ENCODE data around the gene CDH15.

CDH15 gene

DNA sequence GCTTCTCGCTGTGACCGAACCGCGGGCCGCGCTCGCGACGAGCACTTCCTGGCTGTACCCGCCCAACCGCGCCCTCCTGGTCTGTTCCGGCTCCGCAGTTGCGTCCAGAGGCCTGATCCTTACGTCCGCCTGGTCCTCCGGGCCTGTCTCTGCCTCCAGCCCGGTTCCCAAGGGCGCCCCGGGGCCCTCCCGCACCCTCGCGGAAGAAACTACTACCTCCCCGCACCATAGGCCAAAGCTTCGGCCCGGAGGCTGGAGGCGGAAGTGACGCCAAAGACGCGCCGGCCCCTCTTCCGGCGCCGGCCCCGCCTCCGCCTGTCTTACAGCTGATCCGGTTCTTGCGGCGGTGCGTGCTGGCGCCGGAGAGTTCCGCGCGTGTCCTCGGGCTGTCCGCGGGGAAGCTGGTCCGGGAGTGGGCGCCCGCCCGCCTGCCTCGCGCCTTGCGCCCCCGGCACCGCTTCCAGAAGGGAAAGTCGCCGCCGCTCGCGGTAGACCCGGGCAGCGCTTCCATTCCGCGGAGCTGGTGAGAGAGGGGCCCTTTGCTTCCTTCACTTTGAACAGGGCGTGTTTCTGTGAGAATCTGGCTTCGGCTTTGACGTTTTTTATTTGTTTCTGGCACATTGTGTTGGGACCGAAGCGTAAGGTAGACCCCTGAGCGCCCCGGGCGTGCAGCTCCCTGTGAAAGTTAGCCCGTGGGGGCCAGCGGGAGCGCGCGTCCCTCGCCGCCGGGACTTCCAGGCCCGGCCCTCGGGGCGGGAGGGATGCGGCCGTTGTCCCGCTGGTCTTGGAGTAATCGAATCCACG, 46.0 kb downstream of the CDH15 start, which contains the start of gene ZNF778 (continued):
- TF ChIP-seq, protein P1, sequence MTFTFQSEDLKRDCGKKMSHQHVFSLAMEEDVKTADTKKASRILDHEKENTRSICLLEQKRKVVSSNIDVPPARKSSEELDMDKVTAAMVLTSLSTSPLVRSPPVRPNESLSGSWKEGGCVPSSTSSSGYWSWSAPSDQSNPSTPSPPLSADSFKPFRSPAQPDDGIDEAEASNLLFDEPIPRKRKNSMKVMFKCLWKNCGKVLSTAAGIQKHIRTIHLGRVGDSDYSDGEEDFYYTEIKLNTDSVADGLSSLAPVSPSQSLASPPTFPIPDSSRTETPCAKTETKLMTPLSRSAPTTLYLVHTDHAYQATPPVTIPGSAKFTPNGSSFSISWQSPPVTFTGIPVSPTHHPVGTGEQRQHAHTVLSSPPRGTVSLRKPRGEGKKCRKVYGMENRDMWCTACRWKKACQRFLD (tag by site-specific recombination; IDR thresholded peaks at IDR 0.05), result peak; percentile 91
- TF ChIP-seq, protein P2, sequence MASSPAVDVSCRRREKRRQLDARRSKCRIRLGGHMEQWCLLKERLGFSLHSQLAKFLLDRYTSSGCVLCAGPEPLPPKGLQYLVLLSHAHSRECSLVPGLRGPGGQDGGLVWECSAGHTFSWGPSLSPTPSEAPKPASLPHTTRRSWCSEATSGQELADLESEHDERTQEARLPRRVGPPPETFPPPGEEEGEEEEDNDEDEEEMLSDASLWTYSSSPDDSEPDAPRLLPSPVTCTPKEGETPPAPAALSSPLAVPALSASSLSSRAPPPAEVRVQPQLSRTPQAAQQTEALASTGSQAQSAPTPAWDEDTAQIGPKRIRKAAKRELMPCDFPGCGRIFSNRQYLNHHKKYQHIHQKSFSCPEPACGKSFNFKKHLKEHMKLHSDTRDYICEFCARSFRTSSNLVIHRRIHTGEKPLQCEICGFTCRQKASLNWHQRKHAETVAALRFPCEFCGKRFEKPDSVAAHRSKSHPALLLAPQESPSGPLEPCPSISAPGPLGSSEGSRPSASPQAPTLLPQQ (tag by site-specific recombination; IDR thresholded peaks at IDR 0.05), result peak; percentile 63; the same call in 1 of the 2 replicates
- TF ChIP-seq, protein P3, sequence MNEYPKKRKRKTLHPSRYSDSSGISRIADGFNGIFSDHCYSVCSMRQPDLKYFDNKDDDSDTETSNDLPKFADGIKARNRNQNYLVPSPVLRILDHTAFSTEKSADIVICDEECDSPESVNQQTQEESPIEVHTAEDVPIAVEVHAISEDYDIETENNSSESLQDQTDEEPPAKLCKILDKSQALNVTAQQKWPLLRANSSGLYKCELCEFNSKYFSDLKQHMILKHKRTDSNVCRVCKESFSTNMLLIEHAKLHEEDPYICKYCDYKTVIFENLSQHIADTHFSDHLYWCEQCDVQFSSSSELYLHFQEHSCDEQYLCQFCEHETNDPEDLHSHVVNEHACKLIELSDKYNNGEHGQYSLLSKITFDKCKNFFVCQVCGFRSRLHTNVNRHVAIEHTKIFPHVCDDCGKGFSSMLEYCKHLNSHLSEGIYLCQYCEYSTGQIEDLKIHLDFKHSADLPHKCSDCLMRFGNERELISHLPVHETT (tag by site-specific recombination; IDR thresholded peaks at IDR 0.05), result no peak
- TF ChIP-seq, protein P4, sequence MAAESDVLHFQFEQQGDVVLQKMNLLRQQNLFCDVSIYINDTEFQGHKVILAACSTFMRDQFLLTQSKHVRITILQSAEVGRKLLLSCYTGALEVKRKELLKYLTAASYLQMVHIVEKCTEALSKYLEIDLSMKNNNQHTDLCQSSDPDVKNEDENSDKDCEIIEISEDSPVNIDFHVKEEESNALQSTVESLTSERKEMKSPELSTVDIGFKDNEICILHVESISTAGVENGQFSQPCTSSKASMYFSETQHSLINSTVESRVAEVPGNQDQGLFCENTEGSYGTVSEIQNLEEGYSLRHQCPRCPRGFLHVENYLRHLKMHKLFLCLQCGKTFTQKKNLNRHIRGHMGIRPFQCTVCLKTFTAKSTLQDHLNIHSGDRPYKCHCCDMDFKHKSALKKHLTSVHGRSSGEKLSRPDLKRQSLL (tag by site-specific recombination; IDR thresholded peaks at IDR 0.05), result no peak
- no peak for TF ChIP-seq ZNF133 (tag by site-specific recombination; IDR thresholded peaks at IDR 0.05)
- TF ChIP-seq, protein P5, sequence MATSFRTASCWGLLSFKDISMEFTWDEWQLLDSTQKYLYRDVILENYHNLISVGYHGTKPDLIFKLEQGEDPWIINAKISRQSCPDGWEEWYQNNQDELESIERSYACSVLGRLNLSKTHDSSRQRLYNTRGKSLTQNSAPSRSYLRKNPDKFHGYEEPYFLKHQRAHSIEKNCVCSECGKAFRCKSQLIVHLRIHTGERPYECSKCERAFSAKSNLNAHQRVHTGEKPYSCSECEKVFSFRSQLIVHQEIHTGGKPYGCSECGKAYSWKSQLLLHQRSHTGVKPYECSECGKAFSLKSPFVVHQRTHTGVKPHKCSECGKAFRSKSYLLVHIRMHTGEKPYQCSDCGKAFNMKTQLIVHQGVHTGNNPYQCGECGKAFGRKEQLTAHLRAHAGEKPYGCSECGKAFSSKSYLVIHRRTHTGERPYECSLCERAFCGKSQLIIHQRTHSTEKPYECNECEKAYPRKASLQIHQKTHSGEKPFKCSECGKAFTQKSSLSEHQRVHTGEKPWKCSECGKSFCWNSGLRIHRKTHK (tag by site-specific recombination; IDR thresholded peaks at IDR 0.05), result no peak
- no peak for TF ChIP-seq HOXA7 (CRISPR knock-in tag; IDR thresholded peaks at IDR 0.05; ENCODE audit: borderline replicate concordance)
- TF ChIP-seq ZFP3 (tag by site-specific recombination; IDR thresholded peaks at IDR 0.05; ENCODE audit: low read depth), result no peak
- peak; percentile 58; the same call in 1 of the 2 replicates for TF ChIP-seq KLF8 (tag by site-specific recombination; IDR thresholded peaks at IDR 0.05)
- no peak for TF ChIP-seq ZNF350 (tag by site-specific recombination; IDR thresholded peaks at IDR 0.05)
- TF ChIP-seq, protein P6, sequence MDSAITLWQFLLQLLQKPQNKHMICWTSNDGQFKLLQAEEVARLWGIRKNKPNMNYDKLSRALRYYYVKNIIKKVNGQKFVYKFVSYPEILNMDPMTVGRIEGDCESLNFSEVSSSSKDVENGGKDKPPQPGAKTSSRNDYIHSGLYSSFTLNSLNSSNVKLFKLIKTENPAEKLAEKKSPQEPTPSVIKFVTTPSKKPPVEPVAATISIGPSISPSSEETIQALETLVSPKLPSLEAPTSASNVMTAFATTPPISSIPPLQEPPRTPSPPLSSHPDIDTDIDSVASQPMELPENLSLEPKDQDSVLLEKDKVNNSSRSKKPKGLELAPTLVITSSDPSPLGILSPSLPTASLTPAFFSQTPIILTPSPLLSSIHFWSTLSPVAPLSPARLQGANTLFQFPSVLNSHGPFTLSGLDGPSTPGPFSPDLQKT (IDR thresholded peaks at IDR 0.05; ENCODE audit: borderline replicate concordance, low read depth, low read length), result no peak
- TF ChIP-seq, protein P7, sequence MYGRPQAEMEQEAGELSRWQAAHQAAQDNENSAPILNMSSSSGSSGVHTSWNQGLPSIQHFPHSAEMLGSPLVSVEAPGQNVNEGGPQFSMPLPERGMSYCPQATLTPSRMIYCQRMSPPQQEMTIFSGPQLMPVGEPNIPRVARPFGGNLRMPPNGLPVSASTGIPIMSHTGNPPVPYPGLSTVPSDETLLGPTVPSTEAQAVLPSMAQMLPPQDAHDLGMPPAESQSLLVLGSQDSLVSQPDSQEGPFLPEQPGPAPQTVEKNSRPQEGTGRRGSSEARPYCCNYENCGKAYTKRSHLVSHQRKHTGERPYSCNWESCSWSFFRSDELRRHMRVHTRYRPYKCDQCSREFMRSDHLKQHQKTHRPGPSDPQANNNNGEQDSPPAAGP (tag by site-specific recombination; IDR thresholded peaks at IDR 0.05), result no peak
- peak; percentile 52 for TF ChIP-seq ZFHX2 (tag by site-specific recombination; conservative IDR thresholded peaks at IDR 0.05)
- no peak for TF ChIP-seq ZNF302 (tag by site-specific recombination; IDR thresholded peaks at IDR 0.05; ENCODE audit: low read depth)
- TF ChIP-seq, protein P8, sequence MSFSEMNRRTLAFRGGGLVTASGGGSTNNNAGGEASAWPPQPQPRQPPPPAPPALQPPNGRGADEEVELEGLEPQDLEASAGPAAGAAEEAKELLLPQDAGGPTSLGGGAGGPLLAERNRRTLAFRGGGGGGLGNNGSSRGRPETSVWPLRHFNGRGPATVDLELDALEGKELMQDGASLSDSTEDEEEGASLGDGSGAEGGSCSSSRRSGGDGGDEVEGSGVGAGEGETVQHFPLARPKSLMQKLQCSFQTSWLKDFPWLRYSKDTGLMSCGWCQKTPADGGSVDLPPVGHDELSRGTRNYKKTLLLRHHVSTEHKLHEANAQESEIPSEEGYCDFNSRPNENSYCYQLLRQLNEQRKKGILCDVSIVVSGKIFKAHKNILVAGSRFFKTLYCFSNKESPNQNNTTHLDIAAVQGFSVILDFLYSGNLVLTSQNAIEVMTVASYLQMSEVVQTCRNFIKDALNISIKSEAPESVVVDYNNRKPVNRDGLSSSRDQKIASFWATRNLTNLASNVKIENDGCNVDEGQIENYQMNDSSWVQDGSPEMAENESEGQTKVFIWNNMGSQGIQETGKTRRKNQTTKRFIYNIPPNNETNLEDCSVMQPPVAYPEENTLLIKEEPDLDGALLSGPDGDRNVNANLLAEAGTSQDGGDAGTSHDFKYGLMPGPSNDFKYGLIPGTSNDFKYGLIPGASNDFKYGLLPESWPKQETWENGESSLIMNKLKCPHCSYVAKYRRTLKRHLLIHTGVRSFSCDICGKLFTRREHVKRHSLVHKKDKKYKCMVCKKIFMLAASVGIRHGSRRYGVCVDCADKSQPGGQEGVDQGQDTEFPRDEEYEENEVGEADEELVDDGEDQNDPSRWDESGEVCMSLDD (tag by site-specific recombination; IDR thresholded peaks at IDR 0.05), result no peak
- TF ChIP-seq ZNF677 (tag by site-specific recombination; IDR thresholded peaks at IDR 0.05), result no peak
- no peak for TF ChIP-seq ZNF37A (tag by site-specific recombination; IDR thresholded peaks at IDR 0.05)
- TF ChIP-seq, protein P9, sequence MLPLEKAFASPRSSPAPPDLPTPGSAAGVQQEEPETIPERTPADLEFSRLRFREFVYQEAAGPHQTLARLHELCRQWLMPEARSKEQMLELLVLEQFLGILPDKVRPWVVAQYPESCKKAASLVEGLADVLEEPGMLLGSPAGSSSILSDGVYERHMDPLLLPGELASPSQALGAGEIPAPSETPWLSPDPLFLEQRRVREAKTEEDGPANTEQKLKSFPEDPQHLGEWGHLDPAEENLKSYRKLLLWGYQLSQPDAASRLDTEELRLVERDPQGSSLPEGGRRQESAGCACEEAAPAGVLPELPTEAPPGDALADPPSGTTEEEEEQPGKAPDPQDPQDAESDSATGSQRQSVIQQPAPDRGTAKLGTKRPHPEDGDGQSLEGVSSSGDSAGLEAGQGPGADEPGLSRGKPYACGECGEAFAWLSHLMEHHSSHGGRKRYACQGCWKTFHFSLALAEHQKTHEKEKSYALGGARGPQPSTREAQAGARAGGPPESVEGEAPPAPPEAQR (tag by site-specific recombination; IDR thresholded peaks at IDR 0.05), result no peak
- TF ChIP-seq, protein P10, sequence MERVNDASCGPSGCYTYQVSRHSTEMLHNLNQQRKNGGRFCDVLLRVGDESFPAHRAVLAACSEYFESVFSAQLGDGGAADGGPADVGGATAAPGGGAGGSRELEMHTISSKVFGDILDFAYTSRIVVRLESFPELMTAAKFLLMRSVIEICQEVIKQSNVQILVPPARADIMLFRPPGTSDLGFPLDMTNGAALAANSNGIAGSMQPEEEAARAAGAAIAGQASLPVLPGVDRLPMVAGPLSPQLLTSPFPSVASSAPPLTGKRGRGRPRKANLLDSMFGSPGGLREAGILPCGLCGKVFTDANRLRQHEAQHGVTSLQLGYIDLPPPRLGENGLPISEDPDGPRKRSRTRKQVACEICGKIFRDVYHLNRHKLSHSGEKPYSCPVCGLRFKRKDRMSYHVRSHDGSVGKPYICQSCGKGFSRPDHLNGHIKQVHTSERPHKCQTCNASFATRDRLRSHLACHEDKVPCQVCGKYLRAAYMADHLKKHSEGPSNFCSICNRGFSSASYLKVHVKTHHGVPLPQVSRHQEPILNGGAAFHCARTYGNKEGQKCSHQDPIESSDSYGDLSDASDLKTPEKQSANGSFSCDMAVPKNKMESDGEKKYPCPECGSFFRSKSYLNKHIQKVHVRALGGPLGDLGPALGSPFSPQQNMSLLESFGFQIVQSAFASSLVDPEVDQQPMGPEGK (tag by site-specific recombination; IDR thresholded peaks at IDR 0.05), result peak; percentile 50
- no peak for TF ChIP-seq ZNF510 (tag by site-specific recombination; IDR thresholded peaks at IDR 0.05; ENCODE audit: insufficient replicate concordance)
- no peak for TF ChIP-seq ZNF426 (tag by site-specific recombination; IDR thresholded peaks at IDR 0.05)
- peak; percentile 89 for TF ChIP-seq KLF9 (tag by site-specific recombination; IDR thresholded peaks at IDR 0.05; ENCODE audit: low read depth)
